Fibroblast of the aortic adventitia (primary cell): ENCODE data around the gene RAPGEF4. TPM values are rescaled to one million over a fixed set of nuclear protein-coding genes. Genes with fewer than 3 reads are reported as not detected.

Source experiments
- DNase-seq: peaks from one replicate; pipeline ENCODE4 v3.0.0-alpha.2; 2010; ENCODE audit warnings: low read depth
- H3K4me3 ChIP-seq: 2 replicates; pipeline ENCODE4 v1.5.1; 2011; ENCODE audit warnings: low read depth, mild to moderate bottlenecking, control low read depth, low read length, moderate library complexity
- CTCF ChIP-seq: IDR thresholded peaks from 2 replicates; pipeline ENCODE4 v1.5.1; 2011; ENCODE audit warnings: mild to moderate bottlenecking, low read length, control low read depth, inconsistent platforms; ENCODE audit not compliant: insufficient read depth
- total RNA-seq: library from RNA; depleted of rRNA; stranded (reverse); fragments of >200 nt; gene quantifications from 2 replicates; pipeline ENCODE4 v1.2.3, GENCODE V29; 2012; ENCODE audit warnings: low replicate concordance

The RAPGEF4 gene
- total RNA-seq, 1 donor, result 1.3 TPM

- H3K4me3 ChIP-seq, result no peak overlapping the region
- no peak for TF ChIP-seq CTCF
- DNase-seq, result peak; percentile 64
Measured at GRCh38 chr2:173058097-173058496, 322.5 kb downstream of the RAPGEF4 start.

- no peak for TF ChIP-seq CTCF
- no peak overlapping the region for H3K4me3 ChIP-seq
- DNase-seq, result no peak
Measured at GRCh38 chr2:173058673-173059072, 323.0 kb downstream of the RAPGEF4 start.

GRCh38 chr2:173059292-173059691 is 323.6 kb downstream of the RAPGEF4 start:
- TF ChIP-seq CTCF, result no peak
- H3K4me3 ChIP-seq, result no peak overlapping the region
- no peak for DNase-seq

GRCh38 chr2:173059971-173060461 is 324.4 kb downstream of the RAPGEF4 start:
- TF ChIP-seq CTCF, result no peak
- DNase-seq, result peak; percentile 71
- H3K4me3 ChIP-seq, result no peak overlapping the region

- H3K4me3 ChIP-seq, result no peak overlapping the region
- TF ChIP-seq CTCF, result no peak
- DNase-seq, result peak; percentile 68
Measured at GRCh38 chr2:173062801-173063200, 327.2 kb downstream of the RAPGEF4 start.

- DNase-seq, result peak; percentile 45
- no peak for TF ChIP-seq CTCF
- no peak overlapping the region for H3K4me3 ChIP-seq
Measured at GRCh38 chr2:173064151-173064805, 328.6 kb downstream of the RAPGEF4 start.
